Prostate gland (tissue), 2 donors: ENCODE data around the gene ASCL5.

Experiments
- POLR2AphosphoS5 ChIP-seq: sonication (generic); formaldehyde crosslinking; IDR thresholded peaks from one replicate; pipeline ENCODE4 v1.6.1; 2017; ENCODE audit warnings: antibody characterized with exemption
- TF ChIP-seq, protein P1 (sequence below), 4 experiments: fragments of 200-600 bp in 2 of 4; fragments of 450-650 bp in 2 of 4; sonication (generic) in 2 of 4; IDR thresholded peaks; 1 replicate in 3 of 4; 2 replicates in 1 of 4; pipeline ENCODE4 v1.5.1; 2016 to 2019; ENCODE audit warnings: antibody characterized with exemption in 4 of 4, mild to moderate bottlenecking in 2 of 4, moderate library complexity in 2 of 4

- TF ChIP-seq, protein P1, sequence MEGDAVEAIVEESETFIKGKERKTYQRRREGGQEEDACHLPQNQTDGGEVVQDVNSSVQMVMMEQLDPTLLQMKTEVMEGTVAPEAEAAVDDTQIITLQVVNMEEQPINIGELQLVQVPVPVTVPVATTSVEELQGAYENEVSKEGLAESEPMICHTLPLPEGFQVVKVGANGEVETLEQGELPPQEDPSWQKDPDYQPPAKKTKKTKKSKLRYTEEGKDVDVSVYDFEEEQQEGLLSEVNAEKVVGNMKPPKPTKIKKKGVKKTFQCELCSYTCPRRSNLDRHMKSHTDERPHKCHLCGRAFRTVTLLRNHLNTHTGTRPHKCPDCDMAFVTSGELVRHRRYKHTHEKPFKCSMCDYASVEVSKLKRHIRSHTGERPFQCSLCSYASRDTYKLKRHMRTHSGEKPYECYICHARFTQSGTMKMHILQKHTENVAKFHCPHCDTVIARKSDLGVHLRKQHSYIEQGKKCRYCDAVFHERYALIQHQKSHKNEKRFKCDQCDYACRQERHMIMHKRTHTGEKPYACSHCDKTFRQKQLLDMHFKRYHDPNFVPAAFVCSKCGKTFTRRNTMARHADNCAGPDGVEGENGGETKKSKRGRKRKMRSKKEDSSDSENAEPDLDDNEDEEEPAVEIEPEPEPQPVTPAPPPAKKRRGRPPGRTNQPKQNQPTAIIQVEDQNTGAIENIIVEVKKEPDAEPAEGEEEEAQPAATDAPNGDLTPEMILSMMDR (IDR thresholded peaks at IDR 0.05): no peak
- TF ChIP-seq POLR2AphosphoS5: no peak
Observed at GRCh38 chr1:201163707-201164106, 36.7 kb upstream of the ASCL5 start.
